Stimulated activated CD4-positive, alpha-beta T cell treated with anti-CD3 and anti-CD28 coated beads, Interleukin-4, amount 100 ng/mL, for 1 hour (primary cell): ENCODE data around the gene MAPKAPK5.
"Not testable (repeated sequence)": the region's sequence is repeated elsewhere in the genome, so short reads cannot be mapped to it uniquely, and the experiment has no call there.

Experiments
- DNase-seq: peaks from one replicate; pipeline ENCODE4 v3.0.0-alpha.2; 2020

MAPKAPK5 gene

DNA sequence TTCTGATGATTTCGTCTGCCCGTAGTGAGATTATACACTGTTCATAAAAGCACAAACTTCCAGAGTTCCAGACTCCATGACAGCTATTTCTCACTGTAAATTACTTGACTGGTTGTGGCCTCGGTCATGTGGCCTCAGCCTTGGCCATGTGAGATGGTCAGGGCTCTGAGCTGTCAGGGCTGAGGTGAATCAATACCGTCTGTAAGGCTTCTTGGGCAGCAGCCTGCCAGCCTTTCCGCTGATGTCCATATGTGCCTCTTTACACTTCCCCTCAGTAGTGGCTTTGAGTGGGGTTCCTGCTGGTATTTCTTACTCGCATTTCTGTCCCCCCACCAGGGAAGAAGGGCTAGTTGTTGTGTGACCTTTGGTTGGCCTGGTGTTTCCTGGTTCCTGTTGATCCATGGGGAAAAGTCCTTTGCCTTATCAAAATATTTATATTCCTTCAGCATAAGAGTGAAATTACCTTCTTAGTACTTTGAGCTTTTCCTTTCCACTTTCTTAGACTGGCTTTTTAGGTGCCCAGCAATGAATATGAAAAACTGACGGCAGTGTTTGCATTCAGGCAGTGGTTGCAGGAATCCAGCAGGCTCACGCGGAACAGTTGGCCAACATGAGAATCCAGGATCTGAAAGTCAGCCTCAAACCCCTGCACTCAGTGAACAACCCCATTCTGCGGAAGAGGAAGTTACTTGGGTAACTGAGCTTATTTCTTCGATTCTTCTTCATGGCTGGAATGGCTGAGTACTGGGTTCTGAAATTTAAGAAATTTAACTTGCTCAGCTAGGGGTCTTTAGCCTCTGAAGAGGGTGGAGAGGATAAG lies 46.1 kb downstream of the MAPKAPK5 start:
- DNase-seq, result no peak

DNA sequence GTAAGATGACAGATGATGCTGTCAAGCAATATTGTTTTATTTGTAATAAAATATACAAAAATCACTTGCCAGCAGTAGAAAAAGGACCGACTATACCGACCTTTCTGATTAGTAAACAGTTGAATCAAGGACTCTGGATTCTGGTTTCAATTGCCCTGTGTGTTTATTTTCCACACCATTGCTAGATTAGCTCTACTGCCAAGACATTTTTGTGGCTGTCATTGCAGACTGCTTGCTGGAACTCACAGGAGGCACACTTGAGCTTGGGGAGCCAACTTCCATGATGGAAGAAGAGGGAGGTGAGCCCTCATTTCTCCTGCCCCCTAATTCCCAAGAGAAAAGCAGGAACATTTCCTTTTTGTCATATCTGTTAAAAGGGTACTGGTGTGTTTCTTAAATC lies 51.3 kb downstream of the MAPKAPK5 start:
- no peak for DNase-seq

DNA sequence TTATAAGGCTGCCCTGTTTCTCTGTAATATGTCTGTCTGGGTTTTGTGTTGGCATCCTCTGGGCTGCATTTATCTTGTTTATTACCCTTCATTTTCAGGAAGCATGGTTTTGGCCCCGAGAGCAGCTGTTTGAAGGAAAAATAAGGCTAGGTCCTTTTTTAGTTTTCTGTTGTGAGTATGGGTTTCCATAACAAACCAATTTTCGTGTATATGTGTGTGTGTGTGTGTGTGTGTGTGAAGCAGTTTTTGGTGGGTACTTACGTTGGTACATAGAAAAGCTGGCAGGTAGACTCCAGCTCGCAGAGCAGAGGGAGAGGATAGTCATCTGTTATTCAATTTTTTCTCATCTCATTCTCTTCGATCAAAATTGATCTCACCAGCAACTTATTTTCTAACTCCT lies 52.5 kb downstream of the MAPKAPK5 start:
- DNase-seq, result no peak

DNA sequence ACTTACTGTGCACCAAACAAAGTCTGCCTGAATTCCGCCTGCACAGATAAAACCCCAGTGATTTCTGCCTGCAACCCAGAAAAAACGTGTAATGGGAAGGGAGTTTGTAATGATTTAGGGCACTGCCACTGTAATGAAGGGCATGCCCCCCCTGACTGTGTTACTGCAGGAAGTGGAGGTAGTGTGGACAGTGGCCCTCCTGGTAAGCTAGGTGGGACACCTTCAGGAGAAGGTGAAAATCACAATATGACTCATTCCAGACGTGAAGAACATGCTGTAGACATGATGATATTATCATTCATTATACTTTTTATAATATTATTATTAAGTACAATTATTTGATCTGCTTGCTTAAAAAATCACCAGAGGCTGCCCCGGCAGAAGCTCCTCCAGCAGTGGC lies 59.2 kb downstream of the MAPKAPK5 start:
- no peak for DNase-seq

DNA sequence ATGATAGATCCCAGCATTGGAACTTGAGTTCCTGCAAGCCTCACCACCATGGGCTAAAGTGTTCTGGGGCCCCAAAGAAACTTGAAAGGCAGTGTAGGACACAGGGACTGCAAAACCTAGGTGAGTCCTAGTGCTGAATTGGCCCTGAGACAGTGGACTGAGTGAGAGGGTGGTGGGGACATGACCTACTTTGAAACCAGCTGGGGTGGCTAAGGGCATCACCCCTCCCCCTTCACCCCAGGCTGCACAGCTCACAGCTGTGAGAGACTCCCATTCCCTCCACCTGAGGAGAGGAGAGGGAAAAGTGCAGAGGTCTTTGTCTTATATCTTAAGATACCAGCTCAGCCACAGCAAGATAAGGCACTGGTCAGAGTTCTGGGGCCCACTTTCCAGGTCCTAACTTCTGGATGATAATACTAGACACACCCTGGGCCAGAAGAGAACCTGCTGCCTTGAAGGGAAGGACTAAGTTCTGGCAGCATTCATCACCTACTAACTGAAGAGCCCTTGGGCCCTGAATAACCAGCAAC lies 62.5 kb downstream of the MAPKAPK5 start:
- no peak for DNase-seq

DNA sequence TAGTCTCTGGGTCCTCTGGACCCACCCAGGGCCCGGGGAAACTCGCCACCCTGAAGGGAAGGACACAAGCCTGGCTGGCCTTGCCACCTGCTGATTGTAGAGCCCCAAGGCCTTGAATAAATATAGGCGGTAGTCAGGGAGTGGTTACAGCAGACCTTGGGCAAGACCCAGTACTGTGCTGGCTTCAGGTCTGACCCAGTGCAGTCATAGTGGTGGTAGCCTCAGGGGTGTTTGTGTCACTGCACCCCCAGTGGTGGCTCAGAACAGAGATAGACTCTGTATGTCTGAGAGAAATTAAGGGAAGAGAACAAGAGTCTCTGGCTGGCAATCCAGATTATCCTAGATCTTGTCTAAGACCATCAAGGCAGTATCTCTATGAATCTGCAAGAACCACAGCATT lies 63.5 kb downstream of the MAPKAPK5 start:
- DNase-seq, result no peak

DNA sequence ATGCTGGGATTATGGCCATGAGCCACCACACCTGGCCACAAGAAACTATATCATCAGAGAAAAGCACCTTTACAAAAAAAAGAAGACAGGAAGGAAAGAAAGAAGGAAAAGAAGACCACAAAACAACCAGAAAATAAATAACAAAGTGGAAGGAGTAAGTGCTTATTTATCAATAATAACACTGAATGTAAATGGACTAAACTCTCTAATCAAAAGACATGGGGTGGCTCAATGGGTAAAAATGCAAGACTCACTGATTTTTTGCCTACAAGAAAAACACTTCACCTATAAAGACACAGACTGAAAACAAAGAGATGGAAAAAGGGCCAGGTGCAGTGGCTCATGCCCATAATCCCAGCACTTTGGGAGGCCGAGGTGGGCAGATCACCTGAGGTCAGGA lies 65.7 kb downstream of the MAPKAPK5 start:
- DNase-seq, result no peak

DNA sequence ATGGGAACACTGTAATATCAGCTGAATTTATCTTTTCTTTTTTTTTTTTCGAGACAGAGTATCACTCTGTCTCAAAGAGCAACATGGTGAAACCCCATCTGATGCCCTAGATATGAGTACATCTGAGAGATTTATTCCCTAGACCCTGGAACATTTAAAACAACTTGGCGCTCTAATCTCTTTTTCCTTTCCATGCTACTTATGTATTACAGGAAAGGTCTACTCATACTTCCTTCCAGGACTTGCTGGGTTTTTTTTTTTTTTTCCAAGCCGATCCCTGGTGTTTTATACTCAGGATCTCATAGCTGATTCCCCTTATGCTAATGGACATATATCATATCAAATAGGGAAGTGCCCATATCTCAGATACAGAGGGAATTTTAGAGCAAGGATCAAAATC lies 83.1 kb downstream of the MAPKAPK5 start:
- DNase-seq, result no peak

DNA sequence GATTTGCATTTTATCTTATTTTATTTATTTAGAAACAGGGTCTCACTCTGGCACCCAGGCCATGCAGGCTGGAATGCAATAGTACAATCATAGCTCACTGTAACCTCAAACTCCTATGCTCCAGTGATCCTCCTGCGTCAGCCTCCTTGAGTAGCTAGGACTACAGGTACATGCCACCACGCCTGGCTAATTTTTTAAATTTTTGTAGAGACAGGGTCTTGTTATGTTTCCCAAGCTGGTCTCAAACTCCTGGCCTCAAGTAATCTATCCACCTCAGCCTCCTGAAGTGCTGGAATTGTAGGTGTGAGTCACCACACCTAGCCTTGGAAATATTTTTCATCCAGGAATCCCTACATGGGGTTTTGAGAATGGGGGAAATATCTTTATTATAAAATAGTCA lies 84.6 kb downstream of the MAPKAPK5 start:
- no peak for DNase-seq

DNA sequence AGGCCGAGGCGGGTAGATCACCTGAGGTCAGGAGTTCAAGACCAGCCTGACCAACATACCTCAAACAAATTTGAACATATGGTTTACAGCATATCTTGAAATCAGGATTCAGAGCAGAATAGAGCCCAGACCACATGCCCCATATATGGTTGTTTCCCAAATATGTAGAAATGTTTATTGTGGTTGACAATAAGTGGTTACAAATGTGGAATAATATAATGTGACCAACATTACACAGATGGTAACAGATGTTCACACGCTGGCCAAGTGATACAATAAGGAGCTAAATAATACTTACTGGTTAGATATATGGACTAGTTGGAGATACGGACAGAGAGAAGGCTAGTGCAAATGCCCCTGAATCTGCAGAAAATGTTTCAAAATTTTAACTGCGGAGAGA lies 85.3 kb downstream of the MAPKAPK5 start:
- no peak for DNase-seq

DNA sequence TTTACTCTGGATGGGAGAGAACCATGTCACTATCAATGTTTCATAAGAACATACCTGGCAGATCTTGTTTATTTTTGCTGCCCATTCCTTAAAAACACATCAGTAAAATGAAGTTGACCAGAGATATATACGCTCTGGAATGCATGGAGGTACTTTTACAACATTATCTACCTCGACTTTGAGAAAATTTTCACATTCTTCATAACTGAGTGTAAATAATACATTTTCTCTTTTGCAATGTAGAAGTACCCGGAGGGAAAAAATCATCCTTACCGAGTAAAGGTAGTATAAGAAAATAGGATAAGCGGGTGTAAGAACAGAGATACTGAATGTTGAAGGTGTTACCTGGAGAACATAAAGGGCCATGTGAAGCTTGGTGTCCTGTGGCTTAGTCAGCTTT lies 90.2 kb downstream of the MAPKAPK5 start:
- DNase-seq, result no peak

DNA sequence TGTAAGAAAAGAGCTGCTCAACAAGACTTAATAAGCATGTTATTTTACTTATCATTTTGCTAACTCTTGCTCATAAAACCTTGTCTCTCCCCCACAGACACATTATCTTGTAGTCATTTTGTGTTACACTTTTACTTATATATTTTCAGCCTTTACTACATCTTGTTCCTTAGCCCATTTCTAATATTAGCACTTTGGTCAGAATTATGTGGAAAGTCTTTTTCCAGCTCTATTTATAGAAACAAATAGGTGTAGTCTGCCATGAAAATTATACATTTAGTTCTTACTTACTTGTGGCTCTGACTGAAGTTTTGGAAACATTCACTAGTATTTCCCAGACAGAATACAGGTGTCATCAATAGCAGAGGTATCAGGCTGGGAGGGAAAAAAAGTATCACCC lies 94.8 kb downstream of the MAPKAPK5 start:
- no peak for DNase-seq

DNA sequence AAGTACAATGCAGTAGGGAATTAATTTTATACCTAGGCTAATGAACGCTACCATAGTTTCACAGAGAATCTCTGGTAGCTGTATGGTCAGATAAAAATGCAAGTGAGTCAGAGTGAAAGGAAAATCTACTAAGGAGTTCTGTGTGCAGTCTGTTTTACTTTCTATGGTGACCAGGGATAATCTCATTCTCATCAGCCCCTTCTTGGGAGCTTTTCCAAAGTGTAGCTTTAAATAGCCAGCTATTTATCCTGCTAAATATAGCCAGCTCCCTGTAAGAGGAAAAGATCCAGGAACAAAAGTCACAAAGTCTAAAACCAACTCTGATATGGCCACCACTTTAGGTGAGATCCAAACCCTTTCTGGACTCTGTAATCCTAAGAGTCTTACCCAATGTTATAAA lies 95.4 kb downstream of the MAPKAPK5 start:
- no peak for DNase-seq

DNA sequence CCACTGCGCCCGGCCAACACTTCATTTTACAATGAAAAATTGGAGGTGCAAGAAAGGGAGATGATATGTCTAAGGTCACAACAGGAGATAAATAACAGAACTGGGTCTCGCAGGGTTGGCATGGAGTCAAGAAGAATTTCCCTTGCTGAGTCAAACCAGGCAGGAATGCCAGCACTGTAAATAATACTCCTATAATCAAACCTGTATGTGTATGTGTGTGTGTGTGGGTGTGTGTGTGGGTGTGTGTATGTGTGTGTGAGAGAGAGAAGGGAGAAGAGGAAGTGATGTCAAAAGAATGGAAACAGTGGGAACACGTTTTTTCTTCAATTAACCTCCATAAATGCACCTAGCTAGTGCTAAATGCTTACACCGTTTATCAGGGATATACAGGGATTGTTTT lies 100.5 kb downstream of the MAPKAPK5 start:
- no peak for DNase-seq

DNA sequence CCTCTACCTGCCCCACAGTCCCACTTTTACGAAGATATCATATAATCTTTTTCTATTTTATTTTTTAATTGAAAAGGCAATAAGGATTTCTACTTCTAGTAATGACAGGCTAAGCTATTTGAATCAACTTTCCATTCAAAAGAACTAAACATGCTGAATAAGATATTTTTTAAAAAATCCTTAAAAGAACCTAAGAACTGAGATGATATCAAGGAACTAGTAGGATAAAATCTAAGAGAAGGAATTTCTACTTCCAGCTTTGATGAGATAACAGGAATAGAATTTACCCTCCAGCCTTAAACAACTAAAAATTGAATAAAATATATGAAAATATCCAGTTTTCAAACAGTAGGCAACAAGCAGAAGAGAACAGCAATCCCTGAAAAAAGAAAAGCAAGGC lies 101.9 kb downstream of the MAPKAPK5 start:
- DNase-seq, result no peak

DNA sequence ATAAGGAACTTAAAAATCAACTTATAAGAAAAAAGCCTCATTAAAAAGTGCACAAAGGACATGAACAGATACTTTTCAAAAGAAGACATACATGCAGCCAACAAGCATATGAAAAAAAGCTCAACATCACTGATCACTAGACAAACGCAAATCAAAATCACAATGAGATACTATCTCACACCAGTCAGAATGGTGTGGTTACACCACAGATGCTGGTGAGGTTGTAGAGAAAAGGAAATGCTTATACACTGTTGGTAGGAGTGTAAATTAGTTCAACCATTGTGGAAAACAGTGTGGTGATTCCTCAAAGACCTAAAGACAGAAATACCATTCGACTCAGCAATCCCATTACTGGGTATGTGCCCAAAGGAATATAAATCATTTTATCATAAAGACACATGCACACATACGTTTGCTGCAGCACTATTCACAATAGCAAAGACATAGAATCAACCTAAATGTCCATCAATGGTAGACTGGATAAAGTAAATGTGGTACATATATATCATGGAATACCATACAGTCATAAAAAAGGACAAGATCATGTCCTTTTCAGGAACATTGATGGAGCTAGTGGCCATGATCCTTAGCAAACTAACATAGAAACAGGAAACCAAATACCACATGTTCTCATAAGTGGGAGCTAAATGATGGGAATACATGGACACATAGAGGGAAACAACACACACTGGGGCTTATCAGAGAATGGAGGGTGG lies 109.1 kb downstream of the MAPKAPK5 start:
- not testable (repeated sequence) for DNase-seq
